ENCODE data around the gene BICC1.

The BICC1 gene

DNA sequence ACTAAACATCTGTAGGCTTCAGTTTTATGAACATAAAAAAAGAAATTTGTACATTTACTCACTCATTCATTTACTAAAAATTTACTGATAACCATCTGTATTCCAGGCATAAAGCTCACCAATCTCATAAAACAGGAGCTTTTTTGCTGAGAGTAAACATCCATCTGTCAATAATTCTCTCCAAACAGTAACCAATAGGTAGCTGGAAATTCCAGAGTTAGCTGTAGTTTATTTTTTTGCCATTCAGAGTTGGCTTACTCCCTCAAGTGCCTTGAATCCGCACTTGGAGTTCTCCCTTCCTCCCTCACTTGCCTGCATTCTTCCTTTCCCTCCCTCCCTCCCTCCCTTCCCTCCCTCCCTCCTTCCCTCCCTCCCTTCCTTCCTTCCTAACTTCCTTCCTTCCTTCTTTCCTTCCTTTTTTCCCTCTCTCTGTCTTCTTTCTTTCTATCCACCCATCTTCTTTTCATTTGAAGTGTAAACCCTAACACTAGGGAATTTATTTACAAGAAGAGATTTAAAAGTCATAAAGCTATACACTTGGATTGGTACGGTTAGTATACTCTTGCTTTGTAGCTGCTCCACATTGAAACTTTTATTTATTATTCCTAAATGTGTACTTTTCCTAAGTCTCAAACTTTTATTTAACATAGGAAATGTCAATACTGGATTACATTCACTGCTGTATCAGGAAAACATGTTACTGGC is 44.6 kb upstream of the BICC1 start:
- DNase-seq (ENCODE audit: low read depth in 1 of 2, low spot score in 1 of 2): no peak
- Histone ChIP-seq H3K4me3 (replicated peaks; ENCODE audit: insufficient read depth, low read length) (no peak overlapping the region), H3K27me3 (ENCODE audit: insufficient read depth, poor library complexity, severe bottlenecking) (no peaks in the 10 kb centered on the region), H3K27ac (replicated peaks) (no peak overlapping the region)
- TF ChIP-seq, protein P1, sequence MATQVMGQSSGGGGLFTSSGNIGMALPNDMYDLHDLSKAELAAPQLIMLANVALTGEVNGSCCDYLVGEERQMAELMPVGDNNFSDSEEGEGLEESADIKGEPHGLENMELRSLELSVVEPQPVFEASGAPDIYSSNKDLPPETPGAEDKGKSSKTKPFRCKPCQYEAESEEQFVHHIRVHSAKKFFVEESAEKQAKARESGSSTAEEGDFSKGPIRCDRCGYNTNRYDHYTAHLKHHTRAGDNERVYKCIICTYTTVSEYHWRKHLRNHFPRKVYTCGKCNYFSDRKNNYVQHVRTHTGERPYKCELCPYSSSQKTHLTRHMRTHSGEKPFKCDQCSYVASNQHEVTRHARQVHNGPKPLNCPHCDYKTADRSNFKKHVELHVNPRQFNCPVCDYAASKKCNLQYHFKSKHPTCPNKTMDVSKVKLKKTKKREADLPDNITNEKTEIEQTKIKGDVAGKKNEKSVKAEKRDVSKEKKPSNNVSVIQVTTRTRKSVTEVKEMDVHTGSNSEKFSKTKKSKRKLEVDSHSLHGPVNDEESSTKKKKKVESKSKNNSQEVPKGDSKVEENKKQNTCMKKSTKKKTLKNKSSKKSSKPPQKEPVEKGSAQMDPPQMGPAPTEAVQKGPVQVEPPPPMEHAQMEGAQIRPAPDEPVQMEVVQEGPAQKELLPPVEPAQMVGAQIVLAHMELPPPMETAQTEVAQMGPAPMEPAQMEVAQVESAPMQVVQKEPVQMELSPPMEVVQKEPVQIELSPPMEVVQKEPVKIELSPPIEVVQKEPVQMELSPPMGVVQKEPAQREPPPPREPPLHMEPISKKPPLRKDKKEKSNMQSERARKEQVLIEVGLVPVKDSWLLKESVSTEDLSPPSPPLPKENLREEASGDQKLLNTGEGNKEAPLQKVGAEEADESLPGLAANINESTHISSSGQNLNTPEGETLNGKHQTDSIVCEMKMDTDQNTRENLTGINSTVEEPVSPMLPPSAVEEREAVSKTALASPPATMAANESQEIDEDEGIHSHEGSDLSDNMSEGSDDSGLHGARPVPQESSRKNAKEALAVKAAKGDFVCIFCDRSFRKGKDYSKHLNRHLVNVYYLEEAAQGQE (IDR thresholded peaks at IDR 0.05; ENCODE audit: insufficient replicate concordance, low read depth): no peak
- TF ChIP-seq, protein P2, sequence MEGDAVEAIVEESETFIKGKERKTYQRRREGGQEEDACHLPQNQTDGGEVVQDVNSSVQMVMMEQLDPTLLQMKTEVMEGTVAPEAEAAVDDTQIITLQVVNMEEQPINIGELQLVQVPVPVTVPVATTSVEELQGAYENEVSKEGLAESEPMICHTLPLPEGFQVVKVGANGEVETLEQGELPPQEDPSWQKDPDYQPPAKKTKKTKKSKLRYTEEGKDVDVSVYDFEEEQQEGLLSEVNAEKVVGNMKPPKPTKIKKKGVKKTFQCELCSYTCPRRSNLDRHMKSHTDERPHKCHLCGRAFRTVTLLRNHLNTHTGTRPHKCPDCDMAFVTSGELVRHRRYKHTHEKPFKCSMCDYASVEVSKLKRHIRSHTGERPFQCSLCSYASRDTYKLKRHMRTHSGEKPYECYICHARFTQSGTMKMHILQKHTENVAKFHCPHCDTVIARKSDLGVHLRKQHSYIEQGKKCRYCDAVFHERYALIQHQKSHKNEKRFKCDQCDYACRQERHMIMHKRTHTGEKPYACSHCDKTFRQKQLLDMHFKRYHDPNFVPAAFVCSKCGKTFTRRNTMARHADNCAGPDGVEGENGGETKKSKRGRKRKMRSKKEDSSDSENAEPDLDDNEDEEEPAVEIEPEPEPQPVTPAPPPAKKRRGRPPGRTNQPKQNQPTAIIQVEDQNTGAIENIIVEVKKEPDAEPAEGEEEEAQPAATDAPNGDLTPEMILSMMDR (IDR thresholded peaks at IDR 0.05; ENCODE audit: insufficient read depth, low read length): no peak
- TF ChIP-seq SPI1 (IDR thresholded peaks at IDR 0.05; ENCODE audit: borderline replicate concordance, low read depth) (no peak), GABPA (IDR thresholded peaks at IDR 0.05; ENCODE audit: low read depth) (no peak), POLR2AphosphoS5 (IDR thresholded peaks at IDR 0.05; ENCODE audit: low read depth) (no peak)

DNA sequence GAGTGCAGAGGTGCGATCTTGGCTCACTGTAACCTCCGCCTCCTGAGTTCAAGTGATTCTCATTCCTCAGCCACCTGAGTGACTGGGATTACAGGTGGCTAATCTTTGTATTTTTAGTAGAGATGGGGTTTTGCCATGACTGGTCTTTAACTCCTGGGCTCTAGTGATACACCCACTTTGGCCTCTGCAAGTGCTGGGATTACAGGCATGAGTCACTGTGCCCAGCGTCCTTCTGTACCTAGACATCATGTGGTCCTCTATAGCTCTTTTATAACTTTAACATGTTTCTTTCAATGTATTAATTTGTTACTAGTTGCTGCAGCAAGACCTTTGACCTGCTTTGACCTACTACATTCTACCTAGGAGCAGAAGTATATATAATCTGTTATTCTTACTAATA is 38.7 kb upstream of the BICC1 start:
- DNase-seq (ENCODE audit: low read depth in 1 of 2, low spot score in 1 of 2): no peak
- no peak overlapping the region for H3K4me3 ChIP-seq (replicated peaks; ENCODE audit: insufficient read depth, low read length)
- peaks cover 3% of the 10 kb centered on the region for H3K27me3 ChIP-seq (ENCODE audit: insufficient read depth, poor library complexity, severe bottlenecking)
- no peak overlapping the region for H3K27ac ChIP-seq (replicated peaks)
- TF ChIP-seq, protein P1 (IDR thresholded peaks at IDR 0.05; ENCODE audit: insufficient replicate concordance, low read depth): no peak
- no peak for TF ChIP-seq SPI1 (IDR thresholded peaks at IDR 0.05; ENCODE audit: borderline replicate concordance, low read depth)
- TF ChIP-seq POLR2AphosphoS5 (IDR thresholded peaks at IDR 0.05; ENCODE audit: low read depth): no peak
- no peak for TF ChIP-seq GABPA (IDR thresholded peaks at IDR 0.05; ENCODE audit: low read depth)
- TF ChIP-seq, protein P2 (IDR thresholded peaks at IDR 0.05; ENCODE audit: insufficient read depth, low read length): no peak

DNA sequence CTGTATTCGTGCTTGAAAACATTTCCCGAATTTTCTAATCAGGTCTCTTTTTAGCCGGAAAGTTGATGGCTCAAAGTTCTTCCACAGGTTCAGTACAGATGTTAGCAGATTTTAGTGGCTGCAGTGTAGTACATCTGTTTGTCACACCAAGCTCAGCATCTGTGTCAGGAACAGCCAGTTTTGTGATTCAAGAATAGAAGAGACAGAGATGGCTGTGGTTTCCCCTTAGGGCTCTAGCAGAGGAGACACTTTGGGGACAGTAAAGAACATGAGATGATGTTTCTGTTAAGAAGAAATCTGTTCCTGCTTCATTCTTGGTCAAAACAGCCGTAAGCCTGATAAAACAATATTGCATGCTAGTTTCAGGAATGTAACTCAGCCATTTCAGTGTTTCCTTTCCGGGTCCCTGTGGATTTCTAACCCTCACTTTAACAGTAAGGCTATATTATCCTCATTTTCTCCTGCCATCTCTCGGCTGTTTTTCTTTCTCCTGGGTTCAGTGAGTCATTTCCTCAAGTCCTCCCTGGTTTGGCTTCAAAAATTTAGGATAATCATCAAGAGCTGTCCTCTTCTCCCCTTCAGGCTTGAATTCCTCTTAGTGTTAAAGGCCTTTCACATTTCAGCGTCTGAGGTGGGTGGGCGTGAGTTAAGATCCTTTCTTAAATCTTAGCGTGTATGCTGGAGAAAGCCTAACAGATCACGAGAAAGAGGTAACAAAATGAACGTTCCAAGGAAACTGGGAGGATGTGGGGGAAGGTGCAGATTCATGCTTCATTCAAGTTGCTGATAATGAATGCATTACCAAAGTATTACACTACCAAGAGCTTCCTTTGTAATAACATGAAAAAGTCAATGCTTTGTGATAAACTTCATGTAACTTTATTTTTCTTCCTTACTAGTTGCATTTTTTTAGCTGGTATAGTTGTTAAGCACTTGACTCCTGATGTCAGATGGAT is 37.1 kb upstream of the BICC1 start:
- no peak for DNase-seq (ENCODE audit: low read depth in 1 of 2, low spot score in 1 of 2)
- H3K27me3 ChIP-seq (ENCODE audit: insufficient read depth, poor library complexity, severe bottlenecking): peaks cover 3% of the 10 kb centered on the region
- no peak overlapping the region for H3K4me3 ChIP-seq (replicated peaks; ENCODE audit: insufficient read depth, low read length)
- TF ChIP-seq, protein P2 (IDR thresholded peaks at IDR 0.05; ENCODE audit: insufficient read depth, low read length): no peak
- TF ChIP-seq SPI1 (IDR thresholded peaks at IDR 0.05; ENCODE audit: borderline replicate concordance, low read depth): no peak
- no peak for TF ChIP-seq GABPA (IDR thresholded peaks at IDR 0.05; ENCODE audit: low read depth)
- TF ChIP-seq, protein P1 (IDR thresholded peaks at IDR 0.05; ENCODE audit: insufficient replicate concordance, low read depth): no peak
- no peak for TF ChIP-seq POLR2AphosphoS5 (IDR thresholded peaks at IDR 0.05; ENCODE audit: low read depth)
- H3K27ac ChIP-seq (replicated peaks): no peak overlapping the region

Measured in HL-60 (cell line).